Activated T-helper 1 cell treated with anti-CD3 and anti-CD28 coated beads, Interleukin-2, amount 50 U/mL, for 16 hours (primary cell): ENCODE measurements around the gene LHX6.

ENCODE experiments used
- DNase-seq, 2 donors: peaks; one replicate each; pipeline ENCODE4 v3.0.0-alpha.2; 2020; ENCODE audit warnings: low read depth in 1 of 2, low spot score in 1 of 2

The LHX6 gene

DNA sequence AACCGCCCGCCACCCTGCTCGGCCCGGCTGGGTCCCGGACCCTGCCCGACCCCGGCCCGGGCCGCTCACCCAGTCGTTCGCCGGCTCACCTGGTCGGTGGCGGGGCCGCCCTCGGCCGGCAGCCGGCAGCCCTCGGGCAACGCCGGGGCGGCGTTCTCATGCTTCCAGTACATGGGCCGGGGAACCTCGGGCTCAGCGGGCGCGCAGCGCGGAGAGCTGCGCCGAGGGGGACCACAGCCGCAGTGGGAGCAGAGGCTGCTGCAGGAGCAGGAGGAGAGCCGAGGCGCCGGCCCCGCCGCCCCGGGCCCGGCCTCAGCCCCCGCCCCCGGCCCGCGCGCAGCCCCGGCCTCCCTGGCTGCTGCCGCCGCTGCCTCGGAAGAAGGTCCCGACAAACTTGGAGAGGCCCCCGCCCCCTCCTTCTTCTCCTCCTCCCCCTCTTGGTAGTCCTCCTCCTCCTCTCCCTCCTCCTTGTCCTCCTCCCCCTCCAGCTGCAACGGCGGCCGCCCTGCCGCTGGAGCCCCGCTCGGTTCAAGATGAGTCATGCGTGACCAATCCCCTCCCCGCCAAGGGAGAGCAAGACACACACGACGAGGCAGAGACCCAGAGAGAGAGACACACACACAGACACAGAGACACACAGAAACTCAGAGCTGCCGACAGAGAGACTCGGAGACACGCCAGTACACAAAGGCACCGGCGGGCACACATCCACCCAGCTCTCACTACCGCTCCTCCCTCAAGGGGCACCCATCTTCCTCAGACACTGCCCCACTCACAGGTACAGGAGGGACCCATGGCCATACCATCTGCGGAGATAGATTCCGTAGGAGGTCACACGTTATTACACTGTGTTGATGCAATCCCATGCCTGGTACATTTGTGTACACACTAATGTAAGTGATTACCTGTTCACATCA, at the start of gene LHX6:
Gene LHX6, minus strand, starts transcription at position 390 of the 917 bp plus-strand sequence. Its CDS starts 217 bp downstream, at position 173.
- no peak for DNase-seq

- DNase-seq, result no peak
Measured at GRCh38 chr9:122277285-122277897, 48.6 kb upstream of the LHX6 start.

DNA sequence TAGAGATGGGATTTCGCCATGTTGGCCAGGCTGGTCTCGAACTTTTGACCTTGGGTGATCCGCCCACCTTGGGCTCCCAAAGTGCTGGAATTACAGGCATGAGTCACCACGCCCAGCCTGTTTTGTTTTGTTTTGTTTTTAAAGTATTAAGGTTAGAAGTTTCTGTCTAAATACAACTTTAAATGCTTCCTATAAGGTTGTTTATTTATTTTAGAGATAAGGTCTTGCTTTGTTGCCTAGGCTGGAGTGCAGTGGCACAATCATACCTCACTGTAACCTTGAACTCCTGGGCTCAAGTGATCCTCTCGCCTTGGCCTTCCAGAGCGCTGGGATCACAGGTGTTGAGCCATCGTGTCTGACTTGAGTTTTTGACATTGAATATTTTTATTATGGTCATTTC, 47.3 kb upstream of the LHX6 start:
- no peak for DNase-seq

GRCh38 chr9:122274055-122274454, 45.3 kb upstream of the LHX6 start:
- no peak for DNase-seq

DNA sequence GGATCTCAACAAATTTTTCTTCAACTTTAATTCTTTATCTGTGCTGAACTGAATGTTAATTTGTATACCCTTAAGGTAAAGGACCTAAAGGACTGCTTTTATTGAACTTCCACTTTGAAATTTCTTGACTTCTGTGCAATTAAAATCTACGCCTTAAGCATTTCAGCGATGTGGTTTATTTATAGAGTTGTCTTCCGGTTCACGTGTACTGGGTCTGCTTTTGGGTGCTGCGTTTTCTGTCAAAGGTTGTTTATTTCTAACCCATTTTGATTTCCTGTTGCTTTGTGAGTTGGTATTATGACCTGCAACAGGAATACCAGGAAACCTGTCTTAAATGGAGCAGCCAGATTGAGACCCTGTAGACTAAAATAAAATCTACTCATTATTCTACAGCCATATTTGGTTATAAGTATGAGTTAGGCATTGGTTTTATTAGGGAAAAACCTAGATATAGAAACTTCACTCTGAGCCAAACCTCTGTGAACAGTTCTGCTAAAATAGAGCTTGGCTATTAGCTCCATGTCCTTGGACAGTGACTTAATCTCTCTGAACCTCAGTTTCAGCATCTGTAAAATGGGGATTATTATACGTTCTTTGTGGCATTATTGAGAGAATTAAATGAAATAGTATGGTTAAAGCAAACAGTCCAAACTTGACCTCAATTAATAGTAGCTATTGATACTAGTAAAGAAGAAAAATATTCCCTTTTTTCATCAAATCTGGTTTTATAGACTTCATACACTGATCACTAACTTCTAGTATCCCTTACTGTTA, 39.5 kb upstream of the LHX6 start:
- DNase-seq, result no peak

- peak in 1 of 2 donors; percentile 0 for DNase-seq
Measured at GRCh38 chr9:122265149-122265915, 36.6 kb upstream of the LHX6 start.

- peak; percentile 69 to 80 for DNase-seq
Measured at GRCh38 chr9:122264360-122265148, 35.8 kb upstream of the LHX6 start, which contains the start of the genes MRRF and RBM18. Gene MRRF, plus strand, starts transcription at chr9:122264882. Its CDS starts 6,010 bp downstream, at chr9:122270892. Gene RBM18, minus strand, starts transcription at chr9:122264840. Its CDS starts 3,348 bp downstream, at chr9:122261492.

DNA sequence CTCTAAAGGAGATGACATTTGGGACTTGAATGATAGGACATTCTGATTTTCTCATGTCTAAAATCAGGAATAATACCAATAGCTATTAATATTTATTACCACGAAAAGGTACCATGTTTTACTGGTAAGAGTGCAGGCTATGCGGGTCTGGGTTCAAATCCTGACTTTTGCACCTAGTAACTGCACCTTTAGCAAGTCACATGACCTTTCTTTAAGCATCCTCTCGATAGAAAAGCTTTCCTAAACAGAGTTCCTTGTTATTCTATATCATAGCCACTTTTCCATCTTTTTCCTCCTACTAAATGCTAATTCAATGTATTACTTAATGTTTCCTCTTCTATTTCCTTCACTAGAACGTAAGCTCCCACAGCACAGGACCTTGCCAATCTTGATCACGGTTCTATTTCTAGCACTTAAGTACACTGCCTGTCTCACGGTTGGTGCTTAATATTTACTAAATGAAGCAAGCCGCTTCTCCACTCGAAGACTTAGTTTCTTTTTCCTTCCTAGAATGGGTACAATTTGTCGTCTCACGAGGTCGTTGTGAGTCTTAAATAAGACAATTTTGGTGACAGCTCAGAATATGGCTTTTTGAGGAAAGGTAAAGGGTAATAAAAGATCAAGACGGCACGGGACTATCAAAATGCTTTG, 35.1 kb upstream of the LHX6 start:
- DNase-seq, result no peak

GRCh38 chr9:122262073-122262472, 33.3 kb upstream of the LHX6 start:
- no peak for DNase-seq

GRCh38 chr9:122261469-122261881, 32.7 kb upstream of the LHX6 start:
- no peak for DNase-seq

- DNase-seq, result no peak
Measured at GRCh38 chr9:122258886-122259415, 30.2 kb upstream of the LHX6 start.

DNA sequence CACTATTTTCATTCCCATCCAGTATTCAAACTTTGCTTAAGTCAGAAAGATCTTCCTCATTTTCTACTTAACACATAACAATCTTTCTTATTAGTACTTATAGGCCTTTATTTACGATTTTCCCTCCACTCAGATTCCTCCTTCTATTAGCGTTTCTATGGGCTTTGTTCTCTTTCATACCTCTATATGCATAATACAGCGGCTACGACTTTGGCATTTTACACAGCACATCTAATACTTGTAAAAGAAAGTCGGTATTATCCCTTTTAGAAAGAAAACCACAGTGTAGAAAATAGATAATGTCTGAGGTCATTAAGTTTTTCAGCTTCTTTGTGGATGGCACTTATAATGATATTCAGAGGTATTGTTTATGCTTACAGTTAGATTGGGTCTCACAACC, 27.4 kb upstream of the LHX6 start:
- no peak for DNase-seq

GRCh38 chr9:122254761-122255160, 26.0 kb upstream of the LHX6 start:
- no peak for DNase-seq

DNA sequence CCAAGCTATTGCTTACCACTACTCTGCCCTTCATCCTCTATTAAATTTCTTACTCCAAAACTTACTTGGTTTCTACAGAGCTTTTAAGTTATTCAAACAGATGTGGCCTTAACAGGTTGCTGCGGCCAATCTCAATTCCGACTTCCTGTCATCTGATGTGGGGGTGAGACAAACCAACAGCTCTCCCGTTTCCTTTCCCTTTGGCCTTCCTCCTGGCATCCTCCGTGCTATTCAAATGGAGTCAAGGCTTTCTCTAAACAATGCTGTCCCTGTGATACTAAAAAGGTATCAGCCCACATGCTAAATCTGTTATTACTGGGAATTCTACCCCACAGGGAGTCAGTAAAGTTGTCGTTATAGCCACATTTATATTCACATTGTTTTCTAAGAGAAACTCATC, 24.0 kb upstream of the LHX6 start:
- no peak for DNase-seq

DNA sequence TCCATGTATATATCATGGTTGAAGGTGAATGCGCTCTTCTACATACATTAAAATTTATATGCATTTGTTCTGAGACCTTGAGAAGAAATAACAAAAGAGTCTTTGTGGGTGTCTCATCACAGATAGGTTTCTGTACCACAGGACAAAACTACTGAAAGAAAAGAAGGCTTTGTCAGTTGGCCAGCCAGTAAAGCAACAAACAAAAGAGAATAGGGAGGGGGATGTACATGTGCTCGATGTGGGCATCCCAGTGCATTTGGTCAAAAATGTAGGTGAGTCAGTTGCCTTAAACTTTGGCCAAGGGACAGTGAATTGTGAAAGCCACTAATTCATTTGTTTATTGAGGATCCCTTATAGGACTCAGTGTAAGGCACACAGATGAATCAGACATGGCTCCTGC, 22.6 kb upstream of the LHX6 start:
- DNase-seq, result no peak

GRCh38 chr9:122248448-122248865, 19.7 kb upstream of the LHX6 start:
- no peak for DNase-seq

GRCh38 chr9:122246666-122247065, 17.9 kb upstream of the LHX6 start:
- DNase-seq, result no peak

DNA sequence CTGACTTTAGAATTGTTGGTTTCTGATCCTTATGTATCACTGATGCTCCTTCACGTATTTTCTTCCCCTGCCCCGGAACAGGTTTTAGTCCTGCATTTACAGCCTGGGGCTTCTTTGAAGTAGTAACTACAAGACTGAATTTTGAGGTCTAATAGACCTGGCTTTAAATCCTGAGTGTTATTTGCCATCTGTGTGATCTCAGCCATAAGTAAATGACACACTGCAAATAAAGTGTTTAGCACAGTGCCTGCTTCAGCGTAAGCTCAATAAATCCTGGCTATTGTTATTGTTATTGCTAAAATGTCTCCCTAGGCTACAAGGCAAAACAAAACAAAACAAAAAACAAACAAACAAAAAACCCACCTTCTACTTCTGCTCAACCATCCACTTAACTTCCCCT, 15.6 kb upstream of the LHX6 start:
- DNase-seq, result no peak

DNA sequence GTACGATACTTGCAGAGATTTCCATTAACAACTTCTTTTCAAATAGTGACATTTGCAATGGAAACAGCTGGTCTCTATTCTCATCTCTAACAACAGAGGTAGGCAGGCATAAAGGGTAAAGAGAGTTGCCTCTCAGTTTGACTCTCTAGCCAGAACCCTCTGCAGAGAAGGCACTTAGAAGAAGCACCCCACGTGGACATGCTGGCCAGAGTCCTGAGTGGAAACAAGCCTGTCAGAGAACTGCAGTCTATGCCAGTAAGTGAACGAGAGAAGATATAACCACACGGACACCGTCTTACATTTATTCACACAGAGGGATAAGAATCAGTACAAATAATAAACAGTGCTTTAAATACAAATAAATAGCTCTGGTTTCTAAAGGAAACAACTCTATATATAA, 11.0 kb upstream of the LHX6 start:
- no peak for DNase-seq
